ENCODE results near the gene ZNF813. TPM values are rescaled to one million over a fixed set of nuclear protein-coding genes. Genes with fewer than 3 reads are reported as not detected.
"Not testable (repeated sequence)": the region's sequence is repeated elsewhere in the genome, so short reads cannot be mapped to it uniquely, and the experiment has no call there.

ZNF813 gene
- total RNA-seq, 1 donor from 2014 or later = 2.2 TPM

GRCh38 chr19:53483751-53484150 lies 16.2 kb downstream of the ZNF813 start:
- H3K27me3 Mint-ChIP-seq (ENCODE audit: low read depth); H3K4me1 Mint-ChIP-seq (ENCODE audit: low read depth); H3K27ac Mint-ChIP-seq (ENCODE audit: unreplicated experiment); H3K4me3 Mint-ChIP-seq (ENCODE audit: unreplicated experiment); DNase-seq (ENCODE audit: low spot score): not testable (repeated sequence)
- H3K36me3 Mint-ChIP-seq (ENCODE audit: low read depth) = peaks cover 68% of the 10 kb centered on the region
- H3K9me3 Mint-ChIP-seq (ENCODE audit: low read depth) = peaks cover 65% of the 10 kb centered on the region

GRCh38 chr19:53485046-53486004 lies 17.8 kb downstream of the ZNF813 start:
- Mint-ChIP-seq H3K27ac (ENCODE audit: unreplicated experiment) (no peak overlapping the region), H3K4me1 (ENCODE audit: low read depth) (no peaks in the 10 kb centered on the region), H3K36me3 (ENCODE audit: low read depth) (peaks cover 60% of the 10 kb centered on the region), H3K27me3 (ENCODE audit: low read depth) (no peaks in the 10 kb centered on the region), H3K9me3 (ENCODE audit: low read depth) (peaks cover 55% of the 10 kb centered on the region), H3K4me3 (ENCODE audit: unreplicated experiment) (no peak overlapping the region)
- no peak for TF ChIP-seq CTCF (IDR thresholded peaks at IDR 0.05)
- DNase-seq (ENCODE audit: low spot score) = no peak

- Mint-ChIP-seq H3K36me3 (ENCODE audit: low read depth) (peaks cover 66% of the 10 kb centered on the region), H3K4me3 (ENCODE audit: unreplicated experiment) (no peak overlapping the region), H3K4me1 (ENCODE audit: low read depth) (no peaks in the 10 kb centered on the region), H3K9me3 (ENCODE audit: low read depth) (peaks cover 62% of the 10 kb centered on the region), H3K27me3 (ENCODE audit: low read depth) (no peaks in the 10 kb centered on the region), H3K27ac (ENCODE audit: unreplicated experiment) (no peak overlapping the region)
- TF ChIP-seq CTCF (IDR thresholded peaks at IDR 0.05) = no peak
- DNase-seq (ENCODE audit: low spot score) = no peak
Observed at GRCh38 chr19:53492153-53492552, 24.6 kb downstream of the ZNF813 start.

- not testable (repeated sequence) for H3K27ac Mint-ChIP-seq (ENCODE audit: unreplicated experiment); H3K27me3 Mint-ChIP-seq (ENCODE audit: low read depth); DNase-seq (ENCODE audit: low spot score); H3K4me1 Mint-ChIP-seq (ENCODE audit: low read depth); H3K4me3 Mint-ChIP-seq (ENCODE audit: unreplicated experiment)
- Mint-ChIP-seq H3K9me3 (ENCODE audit: low read depth) (peaks cover 57% of the 10 kb centered on the region), H3K36me3 (ENCODE audit: low read depth) (peaks cover 25% of the 10 kb centered on the region)
Observed at GRCh38 chr19:53497311-53498023, 29.9 kb downstream of the ZNF813 start.

GRCh38 chr19:53498024-53498395 lies 30.5 kb downstream of the ZNF813 start:
- not testable (repeated sequence) for H3K4me3 Mint-ChIP-seq (ENCODE audit: unreplicated experiment); H3K27ac Mint-ChIP-seq (ENCODE audit: unreplicated experiment); DNase-seq (ENCODE audit: low spot score); H3K4me1 Mint-ChIP-seq (ENCODE audit: low read depth); H3K27me3 Mint-ChIP-seq (ENCODE audit: low read depth)
- peaks cover 20% of the 10 kb centered on the region for H3K36me3 Mint-ChIP-seq (ENCODE audit: low read depth)
- H3K9me3 Mint-ChIP-seq (ENCODE audit: low read depth) = peaks cover 52% of the 10 kb centered on the region

- H3K4me1 Mint-ChIP-seq (ENCODE audit: low read depth); H3K27me3 Mint-ChIP-seq (ENCODE audit: low read depth); H3K4me3 Mint-ChIP-seq (ENCODE audit: unreplicated experiment); H3K36me3 Mint-ChIP-seq (ENCODE audit: low read depth); H3K27ac Mint-ChIP-seq (ENCODE audit: unreplicated experiment); DNase-seq (ENCODE audit: low spot score): not testable (repeated sequence)
- peaks cover 22% of the 10 kb centered on the region for H3K9me3 Mint-ChIP-seq (ENCODE audit: low read depth)
Observed at GRCh38 chr19:53503151-53503550, 35.6 kb downstream of the ZNF813 start.

GRCh38 chr19:53503671-53504364 lies 36.3 kb downstream of the ZNF813 start:
- DNase-seq (ENCODE audit: low spot score); H3K27me3 Mint-ChIP-seq (ENCODE audit: low read depth); H3K27ac Mint-ChIP-seq (ENCODE audit: unreplicated experiment); H3K36me3 Mint-ChIP-seq (ENCODE audit: low read depth); H3K4me1 Mint-ChIP-seq (ENCODE audit: low read depth); H3K4me3 Mint-ChIP-seq (ENCODE audit: unreplicated experiment): not testable (repeated sequence)
- H3K9me3 Mint-ChIP-seq (ENCODE audit: low read depth) = peaks cover 22% of the 10 kb centered on the region

- H3K27me3 Mint-ChIP-seq (ENCODE audit: low read depth); H3K4me1 Mint-ChIP-seq (ENCODE audit: low read depth); H3K36me3 Mint-ChIP-seq (ENCODE audit: low read depth); H3K27ac Mint-ChIP-seq (ENCODE audit: unreplicated experiment); DNase-seq (ENCODE audit: low spot score); H3K4me3 Mint-ChIP-seq (ENCODE audit: unreplicated experiment): not testable (repeated sequence)
- H3K9me3 Mint-ChIP-seq (ENCODE audit: low read depth) = peaks cover 18% of the 10 kb centered on the region
Observed at GRCh38 chr19:53504365-53504703, 36.8 kb downstream of the ZNF813 start.
